HG02798 (cell line): ENCODE data around the gene DNALI1.
"Not testable (repeated sequence)": the region's sequence is repeated elsewhere in the genome, so short reads cannot be mapped to it uniquely, and the experiment has no call there.

Experiments
- ATAC-seq: cut with Tn5 transposase; IDR thresholded peaks from one replicate; pipeline ENCODE4 v1.9.1; 2021; ENCODE audit warnings: mild to moderate bottlenecking; ENCODE audit not compliant: unreplicated experiment, poor library complexity

DNALI1 gene

DNA sequence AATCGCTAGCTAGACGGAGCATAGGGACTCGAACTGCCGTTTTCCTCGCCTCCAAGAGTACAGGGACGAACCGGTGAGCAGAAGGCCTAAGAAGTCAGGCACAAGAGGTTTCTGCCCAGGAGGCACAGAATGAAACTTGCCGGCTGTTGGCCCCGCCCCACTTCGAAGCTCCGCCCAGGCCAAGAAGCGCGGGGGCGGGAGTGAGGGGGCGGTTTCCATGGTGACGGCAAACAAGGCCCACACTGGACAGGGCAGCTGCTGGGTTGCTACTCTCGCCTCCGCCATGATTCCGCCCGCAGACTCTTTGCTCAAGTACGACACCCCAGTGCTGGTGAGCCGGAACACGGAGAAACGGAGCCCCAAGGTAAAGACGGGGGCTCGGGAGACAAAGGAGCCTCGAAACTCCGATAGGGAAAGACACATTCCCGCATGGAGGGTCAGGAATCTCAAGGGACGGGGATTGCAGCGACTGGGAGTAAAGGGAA, at the start of gene DNALI1:
Gene DNALI1, plus strand, starts transcription at position 229 of the 485 bp plus-strand sequence. Its CDS starts 55 bp downstream, at position 284.
- no peak for ATAC-seq

DNA sequence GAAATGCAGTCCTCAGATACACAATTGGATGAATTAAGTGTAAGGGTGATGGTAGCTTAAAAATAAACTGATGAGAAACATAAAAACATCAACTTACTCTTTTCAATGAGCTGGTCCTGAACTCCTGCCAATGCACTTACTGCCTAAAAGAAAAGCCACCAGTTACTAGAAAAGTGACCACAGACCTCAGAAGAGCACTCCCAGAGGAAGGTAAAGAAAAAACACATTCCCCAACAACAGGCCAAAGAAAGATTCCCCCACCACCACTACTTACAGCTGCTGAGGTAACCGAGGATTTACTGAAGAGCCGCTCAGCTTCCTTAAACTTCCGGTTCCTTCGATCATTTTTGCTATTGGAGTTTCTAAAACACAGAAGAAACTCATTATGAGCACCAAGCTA, 47.6 kb upstream of the DNALI1 start:
- no peak for ATAC-seq

DNA sequence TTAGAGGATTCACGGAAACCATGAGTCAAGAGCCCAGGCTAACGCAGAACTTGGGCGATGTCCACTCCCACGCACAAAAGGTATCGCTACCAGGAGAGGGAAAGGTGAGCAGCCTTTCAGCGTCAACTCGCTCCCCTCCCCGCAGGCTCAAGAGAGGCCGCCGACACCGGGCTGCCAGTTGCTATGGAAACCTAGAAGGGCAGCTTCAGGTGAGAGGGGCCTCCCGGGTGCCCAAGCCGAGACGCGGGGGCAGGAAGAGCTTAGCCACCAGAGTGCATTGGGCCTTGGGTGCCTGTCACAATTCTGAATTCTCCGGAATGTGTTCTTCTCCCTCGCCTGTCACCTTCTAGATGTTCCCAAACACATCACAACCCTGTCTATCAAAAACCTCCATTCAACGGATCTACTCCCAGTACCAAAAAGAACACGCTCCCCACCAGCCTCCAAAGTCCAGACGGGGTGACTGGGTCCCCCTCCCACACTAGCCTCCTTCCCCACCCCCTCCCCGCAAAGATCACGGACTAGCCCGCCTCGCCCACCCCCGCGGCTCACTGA, 42.9 kb upstream of the DNALI1 start:
- peak; percentile 43 for ATAC-seq

DNA sequence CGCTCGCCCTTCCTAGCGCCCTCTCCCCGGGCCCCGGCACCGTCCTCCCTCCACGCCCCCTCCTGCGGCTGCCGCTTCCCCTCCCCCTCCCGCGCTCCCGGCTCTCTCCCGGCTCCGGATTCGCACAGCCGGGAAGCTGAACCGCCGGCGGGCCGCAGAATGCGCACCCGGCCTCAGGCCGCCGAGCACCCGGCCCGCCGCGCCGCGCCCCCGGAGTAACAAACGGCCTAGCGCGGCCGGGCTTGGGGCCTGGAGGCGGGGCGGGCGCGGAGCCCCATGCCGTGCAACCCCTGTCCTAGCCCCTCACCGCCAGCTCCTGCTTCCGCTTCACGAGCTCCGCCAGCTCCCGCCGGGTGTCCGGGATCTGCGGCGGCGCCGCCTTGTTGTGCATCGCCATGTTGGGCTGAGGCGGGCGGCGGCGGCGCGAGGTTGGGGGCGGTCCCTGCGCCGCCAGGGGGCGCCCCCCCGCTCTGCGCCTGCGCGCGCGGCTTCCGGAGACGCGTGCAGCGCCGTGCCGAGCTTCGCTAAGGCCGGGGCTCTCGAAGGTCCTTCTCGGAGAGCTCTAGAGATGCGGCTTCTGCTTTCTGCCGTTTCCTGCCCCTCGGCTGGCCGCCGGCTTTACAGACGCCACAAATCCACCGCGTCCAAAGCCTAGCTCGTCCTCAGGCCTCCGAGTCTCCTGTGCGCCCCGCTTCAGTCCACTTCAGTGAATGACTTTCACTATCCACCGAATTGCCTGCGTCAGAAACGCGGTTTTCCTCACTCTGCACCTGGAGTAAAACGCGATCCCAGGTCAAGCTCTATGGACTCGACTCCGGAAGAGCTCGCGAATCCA, 42.2 kb upstream of the DNALI1 start, which contains the start of gene MEAF6:
Gene MEAF6, minus strand, starts transcription at position 417 of the 835 bp plus-strand sequence. Its CDS starts 20 bp downstream, at position 397.
- peak; percentile 92 for ATAC-seq

DNA sequence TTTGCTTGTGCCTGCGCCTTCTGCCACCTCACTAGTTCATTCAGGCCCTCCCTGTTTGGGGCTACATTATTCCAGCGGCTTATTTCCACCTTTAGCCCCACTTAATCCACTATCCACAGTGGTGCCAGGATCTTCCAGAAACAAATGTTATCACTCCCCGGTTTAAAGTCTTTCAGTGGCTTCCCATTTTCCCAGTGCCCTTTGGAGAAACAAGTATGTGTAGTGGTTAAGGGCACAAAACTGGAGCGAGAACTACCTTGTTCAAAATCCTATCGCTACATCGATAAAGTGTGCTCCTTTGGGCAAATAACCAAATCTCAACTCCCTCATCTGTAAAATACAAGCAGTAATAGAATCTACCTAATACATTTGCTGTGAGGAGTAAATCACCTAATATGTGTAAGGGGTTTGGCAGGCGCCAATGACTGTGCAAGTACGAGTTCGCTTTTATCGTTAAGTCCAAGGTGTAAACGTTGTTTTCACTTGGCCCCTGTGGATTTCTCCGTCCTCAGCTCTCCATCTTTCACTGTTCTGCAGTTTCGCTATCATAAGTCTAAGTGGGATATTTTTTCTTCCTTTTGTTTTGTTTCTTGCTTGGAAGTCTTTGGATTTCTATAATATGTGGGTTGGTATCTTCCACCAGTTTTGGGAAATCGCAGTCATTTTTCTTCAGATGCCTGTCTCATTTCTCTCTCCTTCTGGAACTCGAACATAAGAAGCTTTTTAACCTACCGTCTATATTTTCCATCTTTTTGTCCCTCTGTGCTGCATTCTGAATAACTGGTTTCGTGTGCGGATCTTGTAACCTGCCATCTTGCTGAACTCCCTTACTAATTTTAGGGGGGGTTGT, 41.3 kb upstream of the DNALI1 start:
- no peak for ATAC-seq

DNA sequence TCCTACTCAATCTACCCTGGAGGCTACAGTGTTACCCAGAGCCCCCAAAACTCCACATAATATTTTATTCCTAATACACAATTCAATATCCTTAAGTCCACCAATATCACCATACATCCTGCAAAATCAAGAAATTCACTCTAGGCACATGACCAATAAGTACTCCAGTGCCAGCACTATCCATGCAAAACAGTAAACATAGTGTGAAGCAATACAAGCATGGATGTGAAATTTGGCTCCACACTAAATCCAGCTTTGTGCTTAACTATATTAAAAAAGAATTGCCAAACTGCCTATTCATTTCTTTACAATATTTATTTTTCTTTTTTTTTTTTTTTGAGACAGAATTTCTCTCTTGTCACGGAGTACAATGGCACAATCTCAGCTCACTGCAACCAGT, 39.2 kb upstream of the DNALI1 start:
- no peak for ATAC-seq

DNA sequence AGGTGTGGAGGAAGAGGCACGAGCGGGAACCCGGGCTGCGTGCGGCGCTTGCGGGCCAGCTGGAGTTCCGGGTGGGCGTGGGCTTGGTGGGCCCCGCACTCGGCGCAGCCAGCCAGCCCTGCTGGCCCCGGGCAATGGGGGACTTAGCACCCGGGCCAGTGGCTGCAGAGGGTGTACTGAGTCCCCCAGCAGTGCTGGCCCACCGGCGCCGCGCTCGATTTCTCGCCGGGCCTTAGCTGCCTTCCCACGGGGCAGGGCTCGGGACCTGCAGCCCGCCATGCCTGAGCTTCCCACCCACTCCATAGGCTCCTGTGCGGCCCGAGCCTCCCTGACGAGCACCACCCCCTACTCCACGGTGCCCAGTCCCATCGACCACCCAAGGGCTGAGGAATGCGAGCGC, 38.5 kb upstream of the DNALI1 start:
- ATAC-seq: not testable (repeated sequence)

DNA sequence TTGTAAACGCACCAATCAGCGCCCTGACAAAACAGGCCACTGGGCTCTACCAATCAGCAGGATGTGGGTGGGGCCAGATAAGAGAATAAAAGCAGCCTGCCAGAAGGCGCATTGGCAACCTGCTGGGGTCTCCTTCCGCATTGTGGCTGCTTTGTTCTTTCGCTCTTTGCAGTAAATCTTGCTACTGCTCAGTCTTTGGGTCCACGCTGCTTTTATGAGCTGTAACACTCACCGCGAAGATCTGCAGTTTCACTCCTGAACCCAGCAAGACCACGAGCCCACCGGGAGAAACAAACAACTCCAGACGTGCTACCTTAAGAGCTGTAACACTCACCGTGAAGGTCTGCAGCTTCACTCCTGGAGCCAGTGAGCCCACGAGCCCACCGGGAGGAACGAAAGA, 37.8 kb upstream of the DNALI1 start:
- not testable (repeated sequence) for ATAC-seq

DNA sequence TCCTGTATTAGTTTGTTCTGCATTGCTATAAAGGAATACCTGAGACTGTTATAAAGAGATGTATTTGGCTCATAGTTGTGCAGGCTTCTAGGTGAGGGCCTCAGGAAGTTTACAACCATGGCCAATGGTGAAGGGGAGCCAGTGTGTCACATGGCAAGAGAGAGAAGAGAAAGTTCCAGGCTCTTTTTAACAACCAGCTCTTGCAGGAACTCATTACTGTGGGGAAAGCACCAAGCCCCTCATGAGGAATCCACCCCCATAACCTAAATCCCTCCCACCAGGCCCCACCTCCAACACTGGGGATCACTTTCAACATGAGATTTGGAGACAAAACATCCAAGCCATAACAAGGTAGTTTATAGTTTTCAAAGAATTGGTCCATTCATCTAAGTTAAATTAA, 37.1 kb upstream of the DNALI1 start:
- no peak for ATAC-seq

DNA sequence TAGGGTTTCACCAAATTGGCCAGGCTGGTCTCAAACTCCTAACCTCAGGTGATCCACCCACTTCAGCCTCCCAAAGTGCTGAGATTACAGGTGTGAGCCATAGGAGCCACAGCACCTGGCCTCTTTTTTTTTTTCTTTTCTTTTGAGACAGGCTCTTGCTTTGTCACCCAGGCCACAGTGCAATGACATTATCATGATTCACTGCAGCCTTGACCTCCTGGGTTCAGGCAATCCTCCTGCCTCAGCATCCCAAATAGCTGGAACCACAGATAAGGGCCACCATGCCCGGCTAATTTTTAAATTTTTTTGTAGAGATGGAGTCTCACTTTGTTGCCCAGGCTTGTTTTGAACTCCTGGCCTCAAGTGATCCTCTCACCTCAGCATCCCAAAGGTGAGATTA, 26.9 kb upstream of the DNALI1 start:
- not testable (repeated sequence) for ATAC-seq

DNA sequence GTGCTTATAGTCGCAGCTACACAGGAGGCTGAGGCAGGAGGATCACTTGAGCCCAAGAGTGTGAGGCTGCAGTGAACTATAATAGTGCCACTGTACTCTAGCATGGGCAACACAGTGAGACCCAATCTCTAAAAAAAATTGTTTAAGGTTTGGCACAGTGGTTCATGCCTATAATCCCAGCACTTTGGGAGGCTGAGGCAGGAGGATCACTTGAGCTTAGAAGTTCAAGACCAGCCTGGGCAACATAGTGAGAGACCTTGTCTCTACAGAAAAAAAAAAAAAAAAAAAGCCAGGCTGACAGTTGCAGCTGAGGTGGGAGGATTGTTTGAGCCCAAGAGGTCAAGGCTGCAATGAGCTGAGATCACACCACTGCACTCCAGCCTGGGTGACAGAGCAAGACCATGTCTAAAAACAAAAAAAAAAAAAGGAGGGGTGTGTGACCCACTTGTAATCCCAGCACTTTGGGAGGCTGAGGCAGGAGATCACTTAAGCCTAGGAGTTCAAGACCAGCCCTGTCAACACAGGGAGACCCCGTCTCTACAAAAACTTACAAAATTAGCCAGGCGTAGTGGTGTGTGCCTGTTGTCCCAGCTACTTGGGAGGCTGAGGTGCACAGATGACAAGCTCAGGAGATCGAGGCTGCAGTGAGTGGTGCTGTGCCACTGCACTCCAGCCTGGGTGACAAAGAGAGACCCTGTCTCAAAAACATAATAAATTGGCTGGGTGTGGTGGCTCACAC, 24.2 kb upstream of the DNALI1 start:
- not testable (repeated sequence) for ATAC-seq

DNA sequence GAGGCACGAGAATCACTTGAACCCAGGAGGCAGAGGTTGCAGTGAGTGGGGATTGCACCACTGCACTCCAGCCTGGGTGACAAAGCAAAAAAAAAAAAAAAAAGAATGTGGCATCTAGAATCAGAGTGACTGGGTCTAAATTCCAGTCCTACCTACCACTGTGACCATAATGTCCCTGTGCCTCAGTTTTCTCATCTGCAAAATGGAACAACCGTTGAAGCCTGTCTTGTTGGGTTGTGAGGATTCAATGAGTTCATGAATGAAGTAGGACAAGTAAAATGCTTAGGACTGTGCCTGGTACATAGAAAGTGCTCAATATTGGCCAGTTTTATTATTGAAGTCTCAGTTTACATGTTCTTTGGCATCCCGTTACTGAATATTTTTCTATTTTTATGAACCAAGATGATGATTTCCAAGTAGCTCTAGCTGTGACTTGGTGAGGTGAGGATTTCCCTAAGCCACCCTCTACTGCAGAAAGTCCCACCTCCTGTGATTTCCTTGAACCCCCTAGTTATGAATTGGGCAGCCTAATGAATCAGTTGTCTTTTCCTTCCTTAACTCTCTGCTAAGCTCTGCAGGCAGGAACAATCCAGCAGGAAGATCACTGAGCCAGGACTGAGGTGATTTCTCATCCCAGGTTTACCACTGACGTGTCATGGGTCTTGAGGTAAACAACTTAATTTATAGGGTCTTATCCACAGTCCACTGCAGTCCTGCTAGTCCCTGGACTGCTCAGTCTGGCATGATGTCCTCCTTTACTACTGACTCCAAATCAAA, 23.2 kb upstream of the DNALI1 start:
- ATAC-seq: no peak

DNA sequence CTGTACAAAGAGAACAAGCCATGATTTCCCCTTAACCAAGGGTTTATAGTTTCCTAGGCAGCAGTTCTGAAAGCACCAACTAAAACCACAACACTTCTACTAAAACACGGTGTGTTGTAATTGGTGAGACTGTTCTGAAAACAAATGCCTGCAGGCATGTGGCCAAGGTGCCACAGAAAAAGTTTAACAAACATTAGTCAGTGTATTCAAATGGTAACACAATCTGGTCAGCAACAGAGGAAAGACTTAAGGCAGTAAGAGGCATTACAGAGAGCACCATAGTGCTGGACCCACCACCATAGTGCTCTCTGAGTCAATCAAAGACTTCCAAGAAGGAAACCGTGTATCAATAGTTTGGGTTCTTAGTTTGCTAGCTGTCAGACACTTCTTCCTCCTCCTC, 19.4 kb upstream of the DNALI1 start:
- no peak for ATAC-seq

DNA sequence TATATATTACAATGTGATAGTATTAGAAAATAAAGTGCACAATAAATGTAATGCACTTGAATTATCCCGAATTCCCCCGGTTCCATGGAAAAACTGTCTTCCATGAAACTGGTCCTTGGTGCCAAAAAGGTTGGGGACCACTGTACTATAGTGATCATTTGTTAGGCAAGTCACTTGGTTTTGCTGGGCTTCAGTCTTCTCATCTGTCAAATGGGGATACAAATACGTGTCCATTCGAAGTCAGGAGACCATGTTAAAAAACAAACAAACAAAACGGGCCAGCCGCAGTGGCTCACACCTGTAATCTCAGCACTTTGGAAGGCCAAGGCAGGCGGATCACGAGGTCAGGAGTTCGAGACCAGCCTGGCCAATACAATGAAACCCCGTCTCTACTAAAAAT, 17.6 kb upstream of the DNALI1 start:
- not testable (repeated sequence) for ATAC-seq

DNA sequence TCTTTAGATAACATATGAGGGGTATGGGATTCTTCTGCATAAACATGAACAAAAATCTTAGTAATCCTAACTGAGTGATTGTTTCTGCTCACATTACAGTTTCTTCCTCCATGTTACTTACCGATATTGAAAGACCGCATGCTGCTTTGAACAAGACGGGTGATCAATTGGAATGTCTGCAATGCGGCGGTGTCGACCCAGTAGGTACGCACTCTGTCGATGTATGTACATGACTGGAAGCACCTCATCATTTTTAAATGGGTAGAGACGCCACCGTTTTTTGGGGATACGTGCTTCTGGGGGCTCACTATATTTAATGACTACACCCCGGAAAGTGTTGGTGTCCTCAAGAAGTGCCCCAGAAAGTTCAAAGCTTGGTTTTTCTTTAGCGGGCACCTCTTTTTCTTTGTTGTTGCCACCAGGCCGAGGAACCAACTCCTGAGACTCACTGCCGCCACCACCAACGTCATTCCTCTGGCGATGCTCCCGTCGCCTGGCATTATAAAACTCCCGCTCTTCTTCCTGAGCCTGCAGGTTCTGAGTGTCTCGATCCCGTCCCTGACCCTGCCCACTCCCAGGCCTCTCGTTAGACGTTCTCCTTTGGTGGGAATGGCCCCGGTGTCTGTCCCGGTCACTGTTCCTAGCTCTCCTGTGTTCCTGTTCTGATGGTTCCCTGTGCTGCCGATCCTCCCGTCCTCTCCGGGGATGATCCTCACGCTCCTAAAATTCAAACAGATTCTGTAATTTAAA, 16.5 kb upstream of the DNALI1 start:
- no peak for ATAC-seq

DNA sequence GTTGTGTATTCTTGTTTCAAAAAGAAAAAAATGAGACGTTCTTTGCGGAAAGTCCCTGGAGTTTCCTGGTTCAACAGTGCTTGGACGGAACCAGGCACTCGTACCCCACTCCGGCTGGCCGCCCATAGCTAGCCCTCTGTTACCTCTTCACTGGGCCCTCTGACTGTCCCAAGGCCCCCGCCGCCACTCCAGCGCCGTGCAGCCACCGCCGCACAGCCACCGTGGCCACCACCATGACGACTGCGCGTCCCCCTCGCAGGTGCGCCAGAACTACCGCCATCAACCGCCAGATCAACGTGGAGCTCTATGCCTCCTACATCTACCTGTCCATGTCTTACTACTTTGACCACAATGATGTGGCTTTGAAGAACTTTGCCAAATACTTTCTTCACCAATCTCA, 12.2 kb upstream of the DNALI1 start:
- ATAC-seq: no peak

DNA sequence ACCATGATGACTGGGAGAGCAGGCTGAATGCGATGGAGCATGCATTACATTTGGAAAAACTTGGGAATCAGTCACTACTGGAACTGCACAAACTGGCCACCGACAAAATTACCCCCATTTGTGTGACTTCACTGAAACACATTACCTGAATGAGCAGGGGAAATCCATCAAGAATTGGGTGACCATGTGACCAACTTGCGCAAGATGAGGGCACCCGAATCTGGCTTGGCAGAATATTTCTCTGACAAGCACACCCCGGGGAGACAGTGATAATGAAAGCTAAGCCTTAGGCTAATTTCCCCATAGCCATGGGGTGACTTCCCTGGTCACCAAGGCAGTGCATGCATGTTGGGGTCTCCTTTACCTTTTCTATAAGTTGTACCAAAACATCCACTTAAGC, 11.7 kb upstream of the DNALI1 start:
- ATAC-seq: no peak

DNA sequence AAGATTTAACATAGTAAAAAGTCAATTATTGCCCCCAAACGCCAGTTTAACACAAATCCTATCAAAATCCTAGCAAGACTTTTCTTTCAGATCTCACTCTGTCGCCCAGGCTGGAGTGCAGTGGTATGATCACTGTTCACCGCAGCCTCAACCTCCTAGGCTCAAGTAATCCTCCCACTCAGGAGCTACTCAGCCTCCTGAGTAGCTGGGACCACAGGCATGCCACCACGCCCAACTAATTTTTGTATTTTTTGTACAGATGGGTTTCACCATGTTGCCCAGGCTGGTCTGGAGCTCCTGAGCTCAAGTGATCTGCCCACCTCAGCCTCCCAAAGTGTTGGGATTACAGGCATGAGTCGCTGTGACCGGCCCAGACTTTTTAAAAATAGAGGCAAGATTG, 7.4 kb upstream of the DNALI1 start:
- no peak for ATAC-seq

DNA sequence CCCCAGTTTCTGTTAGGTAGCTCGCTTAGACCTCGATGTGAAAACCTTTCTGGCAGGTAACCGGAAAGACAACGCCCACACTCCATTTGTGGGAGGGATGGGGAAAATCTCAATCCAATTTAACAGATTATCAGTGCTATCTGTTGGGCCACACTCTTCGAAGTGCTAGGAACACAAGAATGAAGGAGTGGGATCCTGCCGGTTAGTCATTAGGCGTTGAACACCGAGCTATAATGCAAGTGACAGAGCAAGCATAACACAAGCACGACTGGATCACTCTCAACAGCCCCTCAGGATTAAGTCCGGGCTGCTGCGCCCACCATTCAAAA, 3.2 kb upstream of the DNALI1 start:
- no peak for ATAC-seq
